HEK293 (cell line): ENCODE measurements around the gene TSHZ3.

Source experiments
- CTCF ChIA-PET: fragments of 350-600 bp; formaldehyde crosslinking; extraction: SDS; loops from one replicate; lab custom pipeline; 2021; ENCODE audit warnings: antibody characterized with exemption; lab: Yijun Ruan, JAX
- POLR2A ChIA-PET: fragments of 300-600 bp; formaldehyde crosslinking; extraction: SDS; loops from one replicate; lab custom pipeline; 2020; ENCODE audit warnings: antibody characterized with exemption, inconsistent platforms; lab: Yijun Ruan, JAX
- H3K27ac ChIP-seq: fragments of 200-500 bp; sonication (Bioruptor generic); 2 replicates; pipeline ENCODE4 v1.5.1; 2014; ENCODE audit warnings: low read depth, low read length, control low read depth, inconsistent platforms; ENCODE audit errors: extremely low read depth
- H3K36me3 ChIP-seq, 2 experiments: fragments of 200-500 bp in 1 of 2; sonication (Bioruptor generic) in 1 of 2; 1 replicate in 1 of 2; 2 replicates in 1 of 2; pipeline ENCODE4 v1.5.1; 2014 to 2017; ENCODE audit warnings: inconsistent platforms in 2 of 2, low read length in 2 of 2; ENCODE audit not compliant: control insufficient read depth in 2 of 2, insufficient read depth in 1 of 2
- H3K4me1 ChIP-seq: fragments of 200-500 bp; sonication (Bioruptor generic); 2 replicates; pipeline ENCODE4 v1.5.1; 2014; ENCODE audit warnings: mild to moderate bottlenecking, low read length, inconsistent platforms; ENCODE audit not compliant: control insufficient read depth, insufficient read depth
- H3K4me3 ChIP-seq: 2 replicates; pipeline ENCODE4 v1.5.1; 2011; ENCODE audit warnings: low read depth, mild to moderate bottlenecking, control low read depth, low read length, moderate library complexity
- H3K9me3 ChIP-seq: fragments of 200-500 bp; sonication (Bioruptor generic); 2 replicates; pipeline ENCODE4 v1.5.1; 2014; ENCODE audit warnings: low read depth, low read length, inconsistent platforms; ENCODE audit not compliant: control insufficient read depth, insufficient read depth
- HOXA7 ChIP-seq: sonication (generic); formaldehyde crosslinking; IDR thresholded peaks from 2 replicates; pipeline ENCODE4 v1.8.1; 2022; ENCODE audit warnings: missing genetic modification reagents, borderline replicate concordance
- PRDM1 ChIP-seq: fragments of 450-650 bp; formaldehyde crosslinking; IDR thresholded peaks from 2 replicates; pipeline ENCODE4; 2016; ENCODE audit warnings: missing biosample characterization, missing genetic modification characterization
- SCRT2 ChIP-seq: fragments of 450-650 bp; formaldehyde crosslinking; IDR thresholded peaks from 2 replicates; pipeline ENCODE4 v1.5.1; 2016; ENCODE audit warnings: missing biosample characterization, missing genetic modification characterization
- ZBTB17 ChIP-seq: fragments of 450-650 bp; formaldehyde crosslinking; IDR thresholded peaks from 2 replicates; pipeline ENCODE4 v1.5.1; 2016; ENCODE audit warnings: missing biosample characterization, missing genetic modification characterization
- ZBTB20 ChIP-seq: fragments of 450-650 bp; formaldehyde crosslinking; IDR thresholded peaks from 2 replicates; pipeline ENCODE4 v1.5.1; 2016; ENCODE audit warnings: missing biosample characterization, missing genetic modification characterization
- ZFP3 ChIP-seq: fragments of 450-650 bp; formaldehyde crosslinking; IDR thresholded peaks from 2 replicates; pipeline ENCODE4 v1.5.1; 2016; ENCODE audit warnings: low read depth, missing biosample characterization, missing genetic modification characterization
- ZIC2 ChIP-seq: fragments of 450-650 bp; formaldehyde crosslinking; IDR thresholded peaks from 2 replicates; pipeline ENCODE4 v1.5.1; 2016; ENCODE audit warnings: missing biosample characterization, missing genetic modification characterization
- ZNF133 ChIP-seq: fragments of 450-650 bp; formaldehyde crosslinking; IDR thresholded peaks from 2 replicates; pipeline ENCODE4 v1.5.1; 2016; ENCODE audit warnings: missing biosample characterization, missing genetic modification characterization
- ZNF24 ChIP-seq: fragments of 450-650 bp; formaldehyde crosslinking; IDR thresholded peaks from 2 replicates; pipeline ENCODE4 v1.5.1; 2016; ENCODE audit warnings: missing biosample characterization, missing genetic modification characterization
- ZNF585B ChIP-seq: fragments of 450-650 bp; formaldehyde crosslinking; IDR thresholded peaks from 2 replicates; pipeline ENCODE4 v1.5.1; 2016; ENCODE audit warnings: missing biosample characterization, missing genetic modification characterization
- ZNF660 ChIP-seq: fragments of 450-650 bp; IDR thresholded peaks from 2 replicates; pipeline ENCODE4 v1.5.1; 2018; ENCODE audit warnings: missing biosample characterization, mild to moderate bottlenecking, missing genetic modification characterization
- ZNF785 ChIP-seq: fragments of 450-650 bp; formaldehyde crosslinking; IDR thresholded peaks from 2 replicates; pipeline ENCODE4 v1.5.1; 2016; ENCODE audit warnings: missing biosample characterization, missing genetic modification characterization
- ZSCAN30 ChIP-seq: fragments of 450-650 bp; IDR thresholded peaks from 2 replicates; pipeline ENCODE4 v1.5.1; 2018; ENCODE audit warnings: missing biosample characterization, mild to moderate bottlenecking, missing genetic modification characterization, moderate library complexity
- TF ChIP-seq, protein P1 (sequence below): fragments of 450-650 bp; formaldehyde crosslinking; IDR thresholded peaks from 2 replicates; pipeline ENCODE4 v1.5.1; 2016; ENCODE audit warnings: missing biosample characterization, missing genetic modification characterization
- TF ChIP-seq, protein P2 (sequence below): fragments of 450-650 bp; formaldehyde crosslinking; IDR thresholded peaks from 2 replicates; pipeline ENCODE4 v1.5.1; 2017; ENCODE audit warnings: missing biosample characterization, missing genetic modification characterization
- TF ChIP-seq, protein P3 (sequence below): fragments of 450-650 bp; formaldehyde crosslinking; IDR thresholded peaks from 2 replicates; pipeline ENCODE4 v1.5.1; 2016; ENCODE audit warnings: missing biosample characterization, missing genetic modification characterization
- TF ChIP-seq, protein P4 (sequence below): fragments of 450-650 bp; formaldehyde crosslinking; IDR thresholded peaks from 2 replicates; pipeline ENCODE4 v1.5.1; 2016; ENCODE audit warnings: missing biosample characterization, missing genetic modification characterization, low read depth
- TF ChIP-seq, protein P5 (sequence below): fragments of 450-650 bp; formaldehyde crosslinking; IDR thresholded peaks from 2 replicates; pipeline ENCODE4 v1.5.1; 2017; ENCODE audit warnings: missing biosample characterization, missing genetic modification characterization

TSHZ3 gene

DNA sequence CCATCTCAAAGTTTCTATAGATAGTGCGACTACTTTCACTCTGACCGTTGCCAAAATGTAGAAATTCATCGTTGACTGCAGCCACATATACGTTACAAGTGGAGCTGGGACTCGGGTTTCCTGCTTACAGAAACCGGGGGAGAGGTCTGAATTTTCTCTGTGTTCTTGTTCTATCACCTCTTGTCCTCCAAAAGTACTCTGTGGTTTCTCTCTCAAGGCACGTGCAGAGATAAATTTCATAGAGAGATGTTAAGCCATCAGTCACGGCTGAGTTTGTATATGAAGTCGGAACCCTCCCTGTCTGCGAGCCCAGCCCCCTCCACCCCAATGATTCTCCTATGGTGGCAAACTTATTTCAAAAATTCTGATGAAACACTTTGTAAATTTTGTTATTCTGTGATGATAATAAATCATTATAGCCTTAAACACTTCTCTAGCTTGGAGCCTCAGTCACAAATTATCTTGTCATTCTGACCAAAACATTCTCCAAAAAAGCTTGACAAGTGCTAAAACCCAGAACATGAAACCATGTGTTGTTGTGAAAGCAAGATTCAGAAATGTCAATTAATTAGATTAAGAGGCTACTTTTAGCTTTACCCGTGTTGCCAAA lies 87.5 kb downstream of the TSHZ3 start:
- Histone ChIP-seq H3K4me3 (no peak overlapping the region), H3K4me1 (peaks cover 23% of the 10 kb centered on the region), H3K36me3 (no peaks in the 10 kb centered on the region), H3K9me3 (peaks cover 2% of the 10 kb centered on the region; the same call in 1 of the 2 replicates), H3K27ac (0 out of 2 replicates have a peak overlapping the region, but pooled peaks have one; percentile 16)
- TF ChIP-seq, protein P1, sequence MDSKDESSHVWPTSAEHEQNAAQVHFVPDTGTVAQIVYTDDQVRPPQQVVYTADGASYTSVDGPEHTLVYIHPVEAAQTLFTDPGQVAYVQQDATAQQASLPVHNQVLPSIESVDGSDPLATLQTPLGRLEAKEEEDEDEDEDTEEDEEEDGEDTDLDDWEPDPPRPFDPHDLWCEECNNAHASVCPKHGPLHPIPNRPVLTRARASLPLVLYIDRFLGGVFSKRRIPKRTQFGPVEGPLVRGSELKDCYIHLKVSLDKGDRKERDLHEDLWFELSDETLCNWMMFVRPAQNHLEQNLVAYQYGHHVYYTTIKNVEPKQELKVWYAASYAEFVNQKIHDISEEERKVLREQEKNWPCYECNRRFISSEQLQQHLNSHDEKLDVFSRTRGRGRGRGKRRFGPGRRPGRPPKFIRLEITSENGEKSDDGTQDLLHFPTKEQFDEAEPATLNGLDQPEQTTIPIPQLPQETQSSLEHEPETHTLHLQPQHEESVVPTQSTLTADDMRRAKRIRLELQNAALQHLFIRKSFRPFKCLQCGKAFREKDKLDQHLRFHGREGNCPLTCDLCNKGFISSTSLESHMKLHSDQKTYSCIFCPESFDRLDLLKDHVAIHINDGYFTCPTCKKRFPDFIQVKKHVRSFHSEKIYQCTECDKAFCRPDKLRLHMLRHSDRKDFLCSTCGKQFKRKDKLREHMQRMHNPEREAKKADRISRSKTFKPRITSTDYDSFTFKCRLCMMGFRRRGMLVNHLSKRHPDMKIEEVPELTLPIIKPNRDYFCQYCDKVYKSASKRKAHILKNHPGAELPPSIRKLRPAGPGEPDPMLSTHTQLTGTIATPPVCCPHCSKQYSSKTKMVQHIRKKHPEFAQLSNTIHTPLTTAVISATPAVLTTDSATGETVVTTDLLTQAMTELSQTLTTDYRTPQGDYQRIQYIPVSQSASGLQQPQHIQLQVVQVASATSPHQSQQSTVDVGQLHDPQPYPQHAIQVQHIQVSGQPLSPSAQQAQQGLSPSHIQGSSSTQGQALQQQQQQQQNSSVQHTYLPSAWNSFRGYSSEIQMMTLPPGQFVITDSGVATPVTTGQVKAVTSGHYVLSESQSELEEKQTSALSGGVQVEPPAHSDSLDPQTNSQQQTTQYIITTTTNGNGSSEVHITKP = peak; percentile 27; the same call in 1 of the 2 replicates
- TF ChIP-seq SCRT2 (tag by site-specific recombination) = 0 out of 2 replicates have a peak, but pooled peaks have one; percentile 14
- TF ChIP-seq ZSCAN30 (tag by site-specific recombination) = 0 out of 2 replicates have a peak, but pooled peaks have one; percentile 9
- no peak for TF ChIP-seq ZIC2 (tag by site-specific recombination)
- TF ChIP-seq, protein P2, sequence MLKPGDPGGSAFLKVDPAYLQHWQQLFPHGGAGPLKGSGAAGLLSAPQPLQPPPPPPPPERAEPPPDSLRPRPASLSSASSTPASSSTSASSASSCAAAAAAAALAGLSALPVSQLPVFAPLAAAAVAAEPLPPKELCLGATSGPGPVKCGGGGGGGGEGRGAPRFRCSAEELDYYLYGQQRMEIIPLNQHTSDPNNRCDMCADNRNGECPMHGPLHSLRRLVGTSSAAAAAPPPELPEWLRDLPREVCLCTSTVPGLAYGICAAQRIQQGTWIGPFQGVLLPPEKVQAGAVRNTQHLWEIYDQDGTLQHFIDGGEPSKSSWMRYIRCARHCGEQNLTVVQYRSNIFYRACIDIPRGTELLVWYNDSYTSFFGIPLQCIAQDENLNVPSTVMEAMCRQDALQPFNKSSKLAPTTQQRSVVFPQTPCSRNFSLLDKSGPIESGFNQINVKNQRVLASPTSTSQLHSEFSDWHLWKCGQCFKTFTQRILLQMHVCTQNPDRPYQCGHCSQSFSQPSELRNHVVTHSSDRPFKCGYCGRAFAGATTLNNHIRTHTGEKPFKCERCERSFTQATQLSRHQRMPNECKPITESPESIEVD (tag by site-specific recombination) = peak; percentile 52; the same call in 1 of the 2 replicates
- 0 out of 2 replicates have a peak, but pooled peaks have one; percentile 7 for TF ChIP-seq PRDM1 (tag by site-specific recombination)
- TF ChIP-seq, protein P3, sequence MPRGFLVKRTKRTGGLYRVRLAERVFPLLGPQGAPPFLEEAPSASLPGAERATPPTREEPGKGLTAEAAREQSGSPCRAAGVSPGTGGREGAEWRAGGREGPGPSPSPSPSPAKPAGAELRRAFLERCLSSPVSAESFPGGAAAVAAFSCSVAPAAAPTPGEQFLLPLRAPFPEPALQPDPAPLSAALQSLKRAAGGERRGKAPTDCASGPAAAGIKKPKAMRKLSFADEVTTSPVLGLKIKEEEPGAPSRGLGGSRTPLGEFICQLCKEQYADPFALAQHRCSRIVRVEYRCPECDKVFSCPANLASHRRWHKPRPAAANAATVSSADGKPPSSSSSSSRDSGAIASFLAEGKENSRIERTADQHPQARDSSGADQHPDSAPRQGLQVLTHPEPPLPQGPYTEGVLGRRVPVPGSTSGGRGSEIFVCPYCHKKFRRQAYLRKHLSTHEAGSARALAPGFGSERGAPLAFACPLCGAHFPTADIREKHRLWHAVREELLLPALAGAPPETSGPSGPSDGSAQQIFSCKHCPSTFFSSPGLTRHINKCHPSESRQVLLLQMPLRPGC (tag by site-specific recombination) = no peak
- TF ChIP-seq ZNF660 (tag by site-specific recombination) = 0 out of 2 replicates have a peak, but pooled peaks have one; percentile 11
- no peak for TF ChIP-seq ZNF133
- TF ChIP-seq, protein P4, sequence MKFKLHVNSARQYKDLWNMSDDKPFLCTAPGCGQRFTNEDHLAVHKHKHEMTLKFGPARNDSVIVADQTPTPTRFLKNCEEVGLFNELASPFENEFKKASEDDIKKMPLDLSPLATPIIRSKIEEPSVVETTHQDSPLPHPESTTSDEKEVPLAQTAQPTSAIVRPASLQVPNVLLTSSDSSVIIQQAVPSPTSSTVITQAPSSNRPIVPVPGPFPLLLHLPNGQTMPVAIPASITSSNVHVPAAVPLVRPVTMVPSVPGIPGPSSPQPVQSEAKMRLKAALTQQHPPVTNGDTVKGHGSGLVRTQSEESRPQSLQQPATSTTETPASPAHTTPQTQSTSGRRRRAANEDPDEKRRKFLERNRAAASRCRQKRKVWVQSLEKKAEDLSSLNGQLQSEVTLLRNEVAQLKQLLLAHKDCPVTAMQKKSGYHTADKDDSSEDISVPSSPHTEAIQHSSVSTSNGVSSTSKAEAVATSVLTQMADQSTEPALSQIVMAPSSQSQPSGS (tag by site-specific recombination) = no peak
- TF ChIP-seq ZNF24 (tag by site-specific recombination) = no peak
- no peak for TF ChIP-seq HOXA7
- TF ChIP-seq ZFP3 = no peak
- peak; percentile 47; the same call in 1 of the 2 replicates for TF ChIP-seq ZBTB20 (tag by site-specific recombination)
- TF ChIP-seq ZBTB17 (tag by site-specific recombination) = peak; percentile 46; the same call in 1 of the 2 replicates
- TF ChIP-seq ZNF585B (tag by site-specific recombination) = no peak
- TF ChIP-seq, protein P5, sequence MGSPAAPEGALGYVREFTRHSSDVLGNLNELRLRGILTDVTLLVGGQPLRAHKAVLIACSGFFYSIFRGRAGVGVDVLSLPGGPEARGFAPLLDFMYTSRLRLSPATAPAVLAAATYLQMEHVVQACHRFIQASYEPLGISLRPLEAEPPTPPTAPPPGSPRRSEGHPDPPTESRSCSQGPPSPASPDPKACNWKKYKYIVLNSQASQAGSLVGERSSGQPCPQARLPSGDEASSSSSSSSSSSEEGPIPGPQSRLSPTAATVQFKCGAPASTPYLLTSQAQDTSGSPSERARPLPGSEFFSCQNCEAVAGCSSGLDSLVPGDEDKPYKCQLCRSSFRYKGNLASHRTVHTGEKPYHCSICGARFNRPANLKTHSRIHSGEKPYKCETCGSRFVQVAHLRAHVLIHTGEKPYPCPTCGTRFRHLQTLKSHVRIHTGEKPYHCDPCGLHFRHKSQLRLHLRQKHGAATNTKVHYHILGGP (tag by site-specific recombination) = peak; percentile 60
- no peak for TF ChIP-seq ZNF785 (tag by site-specific recombination)
- POLR2A ChIA-PET = no interaction called here
- CTCF ChIA-PET = interaction anchor here (0.6 to 2.4 kb wide), 3 partner anchors 77 to 1451 kb away, joined by 3 to 6 read pairs (median 5); no protein-coding TSS in a partner anchor
